Calu3 (cell line): ENCODE results near the gene TUBB4A. TPM values are rescaled to one million over a fixed set of nuclear protein-coding genes. Genes with fewer than 3 reads are reported as not detected.

Experiments used
- BruUV-seq: library from RNA; stranded (reverse); fragments of 400-500 nt; replicated peaks from 2 replicates; lab custom pipeline; 2021; lab: Mats Ljungman, UMichigan
- CTCF ChIA-PET: fragments of 300-600 bp; sonication (Branson Sonifier 250); formaldehyde crosslinking; loops from one replicate; lab custom pipeline; 2022; ENCODE audit warnings: antibody characterized with exemption; lab: Charles Lee
- DNase-seq: peaks from one replicate; pipeline ENCODE4 v3.0.0; 2022
- H3K27ac Mint-ChIP-seq: one replicate; pipeline ENCODE4 v1.8.0; 2022; ENCODE audit warnings: mixed read lengths; ENCODE audit not compliant: unreplicated experiment
- H3K27me3 Mint-ChIP-seq: one replicate; pipeline ENCODE4 v1.8.0; 2022; ENCODE audit warnings: mixed read lengths; ENCODE audit not compliant: unreplicated experiment
- H3K36me3 Mint-ChIP-seq: one replicate; pipeline ENCODE4 v1.8.0; 2022; ENCODE audit warnings: mild to moderate bottlenecking, moderate library complexity, mixed read lengths; ENCODE audit not compliant: insufficient read depth, unreplicated experiment
- H3K4me1 Mint-ChIP-seq: one replicate; pipeline ENCODE4 v1.8.0; 2022; ENCODE audit warnings: mild to moderate bottlenecking, low read depth, mixed read lengths; ENCODE audit not compliant: unreplicated experiment
- H3K4me3 Mint-ChIP-seq: one replicate; pipeline ENCODE4 v1.8.0; 2022; ENCODE audit warnings: mild to moderate bottlenecking, low read depth, moderate library complexity, mixed read lengths; ENCODE audit not compliant: unreplicated experiment
- H3K9me3 Mint-ChIP-seq: one replicate; pipeline ENCODE4 v1.8.0; 2022; ENCODE audit warnings: low read depth, mixed read lengths; ENCODE audit not compliant: unreplicated experiment
- CTCF ChIP-seq: fragments of 200-600 bp; IDR thresholded peaks from one replicate; pipeline ENCODE4 v1.8.0; 2022; ENCODE audit warnings: antibody characterized with exemption; ENCODE audit not compliant: unreplicated experiment
- intact Hi-C: fragments of 100-400 bp; cut with micrococcal nuclease; formaldehyde crosslinking; loops from one replicate; pipeline ENCODE4 v1.10.0; 2022; ENCODE audit not compliant: unreplicated experiment
- total RNA-seq: library from RNA; stranded (reverse); gene quantifications from 2 replicates; pipeline ENCODE4 v1.2.3, GENCODE V29; 2022

The TUBB4A gene
- total RNA-seq, 1 experiment from 2014 or later = 1.4 TPM

- Mint-ChIP-seq H3K4me1 (peaks cover 30% of the 10 kb centered on the region), H3K36me3 (peaks cover 18% of the 10 kb centered on the region), H3K27me3 (peaks cover 45% of the 10 kb centered on the region), H3K4me3 (no peak overlapping the region), H3K9me3 (no peaks in the 10 kb centered on the region), H3K27ac (no peak overlapping the region)
- CTCF ChIA-PET = interaction anchor here (0.6 to 0.8 kb wide), 2 partner anchors 43 to 738 kb away, joined by 3 to 11 read pairs; partner anchors contain the start of gene DUS3L
- DNase-seq = no peak
- BruUV-seq = no TSS peak
- intact Hi-C loops = no loop called here
- no peak for TF ChIP-seq CTCF
These were observed 26.5 kb upstream of the TUBB4A start for GRCh38 chr19:6528544-6529121.

- no peak for TF ChIP-seq CTCF
- no peaks in the 10 kb centered on the region for H3K9me3 Mint-ChIP-seq
- peaks cover 18% of the 10 kb centered on the region for H3K36me3 Mint-ChIP-seq
- peaks cover 41% of the 10 kb centered on the region for H3K27me3 Mint-ChIP-seq
- CTCF ChIA-PET = no interaction called here
- intact Hi-C loops = no loop called here
- H3K27ac Mint-ChIP-seq = peak overlapping the region; percentile 37
- BruUV-seq = no TSS peak
- DNase-seq = no peak
- H3K4me3 Mint-ChIP-seq = no peak overlapping the region
- peaks cover 30% of the 10 kb centered on the region for H3K4me1 Mint-ChIP-seq
These were observed 25.9 kb upstream of the TUBB4A start for GRCh38 chr19:6527893-6528543.

- Mint-ChIP-seq H3K4me3 (no peak overlapping the region), H3K4me1 (peaks cover 4% of the 10 kb centered on the region), H3K27ac (no peak overlapping the region), H3K27me3 (peaks cover 5% of the 10 kb centered on the region), H3K9me3 (no peaks in the 10 kb centered on the region), H3K36me3 (peaks cover under 1% of the 10 kb centered on the region)
- intact Hi-C loops = no loop called here
- DNase-seq = no peak
- no TSS peak for BruUV-seq
- CTCF ChIA-PET = no interaction called here
- no peak for TF ChIP-seq CTCF
These were observed 22.2 kb upstream of the TUBB4A start for GRCh38 chr19:6524311-6524710.

GRCh38 chr19:6522712-6523111 is 20.6 kb upstream of the TUBB4A start:
- Mint-ChIP-seq H3K9me3 (no peaks in the 10 kb centered on the region), H3K36me3 (peaks cover 4% of the 10 kb centered on the region), H3K27ac (no peak overlapping the region), H3K27me3 (no peaks in the 10 kb centered on the region), H3K4me3 (no peak overlapping the region), H3K4me1 (peaks cover 9% of the 10 kb centered on the region)
- DNase-seq = no peak
- BruUV-seq = no TSS peak
- no peak for TF ChIP-seq CTCF
- intact Hi-C loops = no loop called here
- CTCF ChIA-PET = no interaction called here
